Measurements from ENCODE around the gene ELOVL6. TPM values are rescaled to one million over a fixed set of nuclear protein-coding genes. Genes with fewer than 3 reads are reported as not detected.

The ELOVL6 gene
- total RNA-seq, 4 donors from 2014 or later, result 0.10 to 0.42 (median 0.13) TPM; not detected in 1

- in situ Hi-C loops (cut with MboI; ENCODE audit: low sequenced_read_pairs in 4 of 4), result no loop called here
Observed at GRCh38 chr4:110119337-110119736, 79.1 kb downstream of the ELOVL6 start.

GRCh38 chr4:110112056-110112455, 86.4 kb downstream of the ELOVL6 start:
- TF ChIP-seq CTCF (IDR thresholded peaks at IDR 0.05 in 4 of 5, conservative IDR thresholded peaks at IDR 0.05 in 1 of 5), result no peak
- TF ChIP-seq POLR2A (IDR thresholded peaks at IDR 0.05), result no peak
- no peak for ATAC-seq

More at GRCh38 chr4:110119337-110119736, 79.1 kb downstream of the ELOVL6 start:
- no peaks in the 10 kb centered on the region for H3K4me1 ChIP-seq
- H3K9me3 ChIP-seq, result no peaks in the 10 kb centered on the region
- ATAC-seq, result no peak
- H3K4me3 ChIP-seq, result no peak overlapping the region
- DNase-seq, result no peak
- H3K27ac ChIP-seq, result no peak overlapping the region
- H3K36me3 ChIP-seq, result no peaks in the 10 kb centered on the region
- TF ChIP-seq CTCF (IDR thresholded peaks at IDR 0.05 in 4 of 5, conservative IDR thresholded peaks at IDR 0.05 in 1 of 5) (no peak), POLR2A (IDR thresholded peaks at IDR 0.05) (no peak)
- no peaks in the 10 kb centered on the region for H3K27me3 ChIP-seq
- intact Hi-C loops (cut with DNase I; ENCODE audit: low total_unique reads), result no loop called here

GRCh38 chr4:110109455-110109854, 89.0 kb downstream of the ELOVL6 start:
- Histone ChIP-seq H3K27ac (no peak overlapping the region), H3K9me3 (no peaks in the 10 kb centered on the region), H3K36me3 (no peaks in the 10 kb centered on the region), H3K4me3 (no peak overlapping the region), H3K4me1 (no peaks in the 10 kb centered on the region), H3K27me3 (no peaks in the 10 kb centered on the region)
- in situ Hi-C loops (cut with MboI; ENCODE audit: low sequenced_read_pairs in 4 of 4) (no loop called here), intact Hi-C loops (cut with DNase I; ENCODE audit: low total_unique reads) (no loop called here)
- TF ChIP-seq CTCF (IDR thresholded peaks at IDR 0.05 in 4 of 5, conservative IDR thresholded peaks at IDR 0.05 in 1 of 5) (no peak), POLR2A (IDR thresholded peaks at IDR 0.05) (no peak)
- ATAC-seq (no peak), DNase-seq (no peak)

More at GRCh38 chr4:110112056-110112455, 86.4 kb downstream of the ELOVL6 start:
- no peak for DNase-seq
- Histone ChIP-seq H3K36me3 (no peaks in the 10 kb centered on the region), H3K27me3 (no peaks in the 10 kb centered on the region), H3K4me1 (no peaks in the 10 kb centered on the region), H3K27ac (no peak overlapping the region), H3K9me3 (no peaks in the 10 kb centered on the region), H3K4me3 (no peak overlapping the region)
- in situ Hi-C loops (cut with MboI; ENCODE audit: low sequenced_read_pairs in 4 of 4) (no loop called here), intact Hi-C loops (cut with DNase I; ENCODE audit: low total_unique reads) (no loop called here)

GRCh38 chr4:110108960-110109359, 89.5 kb downstream of the ELOVL6 start:
- no peak for DNase-seq
- Histone ChIP-seq H3K36me3 (no peaks in the 10 kb centered on the region), H3K4me3 (no peak overlapping the region)

GRCh38 chr4:110108422-110108821, 90.0 kb downstream of the ELOVL6 start:
- intact Hi-C loops (cut with DNase I; ENCODE audit: low total_unique reads), result no loop called here
- DNase-seq, result no peak
- ATAC-seq, result no peak
- Histone ChIP-seq H3K9me3 (no peaks in the 10 kb centered on the region), H3K36me3 (no peaks in the 10 kb centered on the region), H3K4me3 (no peak overlapping the region), H3K27me3 (no peaks in the 10 kb centered on the region), H3K27ac (no peak overlapping the region), H3K4me1 (no peaks in the 10 kb centered on the region)
- in situ Hi-C loops (cut with MboI; ENCODE audit: low sequenced_read_pairs in 4 of 4), result no loop called here
- no peak for TF ChIP-seq POLR2A (IDR thresholded peaks at IDR 0.05)
- TF ChIP-seq CTCF (IDR thresholded peaks at IDR 0.05 in 4 of 5, conservative IDR thresholded peaks at IDR 0.05 in 1 of 5), result no peak

More at GRCh38 chr4:110108960-110109359, 89.5 kb downstream of the ELOVL6 start:
- Histone ChIP-seq H3K9me3 (no peaks in the 10 kb centered on the region), H3K4me1 (no peaks in the 10 kb centered on the region), H3K27ac (no peak overlapping the region), H3K27me3 (no peaks in the 10 kb centered on the region)
- in situ Hi-C loops (cut with MboI; ENCODE audit: low sequenced_read_pairs in 4 of 4) (no loop called here), intact Hi-C loops (cut with DNase I; ENCODE audit: low total_unique reads) (no loop called here)
- TF ChIP-seq POLR2A (IDR thresholded peaks at IDR 0.05), result no peak
- no peak for ATAC-seq
